H9 (cell line): ENCODE data around the gene IQGAP2. TPM values are rescaled to one million over a fixed set of nuclear protein-coding genes. Genes with fewer than 3 reads are reported as not detected.

Source experiments
- DNase-seq: peaks from one replicate; pipeline ENCODE4 v3.0.0-alpha.2; 2017
- H2AFZ ChIP-seq: one replicate; pipeline ENCODE4 v1.6.1; 2013; ENCODE audit warnings: mild to moderate bottlenecking, low read length, control low read depth, moderate library complexity
- H2AK5ac ChIP-seq: 2 replicates; pipeline ENCODE4 v1.6.1; 2013; ENCODE audit warnings: low read length, control low read depth, mixed read lengths; ENCODE audit not compliant: insufficient read length
- H2BK120ac ChIP-seq: one replicate; pipeline ENCODE4 v1.6.1; 2013; ENCODE audit warnings: low read depth, mild to moderate bottlenecking, low read length, control low read depth, inconsistent platforms; ENCODE audit not compliant: poor library complexity, severe bottlenecking
- H2BK12ac ChIP-seq: 2 replicates; pipeline ENCODE4 v1.6.1; 2013; ENCODE audit warnings: low read length, control low read depth, mixed read lengths, low read depth; ENCODE audit not compliant: insufficient read length
- H2BK15ac ChIP-seq: 2 replicates; pipeline ENCODE4 v1.6.1; 2013; ENCODE audit warnings: low read depth, low read length, control low read depth
- H2BK20ac ChIP-seq: one replicate; pipeline ENCODE4 v1.6.1; 2013; ENCODE audit warnings: low read depth, mild to moderate bottlenecking, low read length, control low read depth, inconsistent platforms; ENCODE audit not compliant: poor library complexity, severe bottlenecking
- H2BK5ac ChIP-seq: 2 replicates; pipeline ENCODE4 v1.6.1; 2013; ENCODE audit warnings: low read length, control low read depth, mixed read lengths; ENCODE audit not compliant: insufficient read length
- H3K14ac ChIP-seq: 2 replicates; pipeline ENCODE4 v1.6.1; 2013; ENCODE audit warnings: low read length, control low read depth; ENCODE audit not compliant: insufficient read depth
- H3K18ac ChIP-seq: 2 replicates; pipeline ENCODE4 v1.6.1; 2013; ENCODE audit warnings: low read depth, mild to moderate bottlenecking, mixed read lengths, low read length, control low read depth; ENCODE audit not compliant: insufficient read length
- H3K23ac ChIP-seq: 2 replicates; pipeline ENCODE4 v1.6.1; 2013; ENCODE audit warnings: low read length, control low read depth, mixed read lengths, low read depth; ENCODE audit not compliant: insufficient read length
- H3K23me2 ChIP-seq: 2 replicates; pipeline ENCODE4 v1.6.1; 2013; ENCODE audit warnings: low read depth, mild to moderate bottlenecking, mixed read lengths, low read length, control low read depth; ENCODE audit not compliant: insufficient read length, poor library complexity, severe bottlenecking
- H3K27ac ChIP-seq: 2 replicates; pipeline ENCODE4 v1.5.1; 2013; ENCODE audit warnings: low read length, control low read depth, mixed read lengths, low read depth; ENCODE audit not compliant: insufficient read length
- H3K27me3 ChIP-seq: 2 replicates; pipeline ENCODE4 v1.6.1; 2013; ENCODE audit warnings: low read length, control low read depth, inconsistent platforms; ENCODE audit not compliant: insufficient read depth
- H3K4ac ChIP-seq: 2 replicates; pipeline ENCODE4 v1.6.1; 2013; ENCODE audit warnings: low read depth, mild to moderate bottlenecking, control low read depth, inconsistent platforms, low read length, moderate library complexity
- H3K4me1 ChIP-seq: 2 replicates; pipeline ENCODE4 v1.6.1; 2013; ENCODE audit warnings: low read length, control low read depth, inconsistent platforms; ENCODE audit not compliant: insufficient read depth
- H3K4me2 ChIP-seq: 2 replicates; pipeline ENCODE4 v1.6.1; 2013; ENCODE audit warnings: low read length, control low read depth, mixed read lengths; ENCODE audit not compliant: insufficient read length, insufficient read depth
- H3K56ac ChIP-seq: 2 replicates; pipeline ENCODE4 v1.6.1; 2013; ENCODE audit warnings: low read depth, mild to moderate bottlenecking, mixed read lengths, low read length, control low read depth; ENCODE audit not compliant: insufficient read length
- H3K79me1 ChIP-seq: 2 replicates; pipeline ENCODE4 v1.6.1; 2013; ENCODE audit warnings: low read depth, mild to moderate bottlenecking, moderate library complexity, low read length, control low read depth, inconsistent platforms; ENCODE audit not compliant: insufficient read depth, poor library complexity, severe bottlenecking
- H3K79me2 ChIP-seq: 2 replicates; pipeline ENCODE4 v1.6.1; 2013; ENCODE audit warnings: low read length, control low read depth, inconsistent platforms; ENCODE audit not compliant: insufficient read depth
- H3K9ac ChIP-seq: 2 replicates; pipeline ENCODE4 v1.6.1; 2013; ENCODE audit warnings: low read length, control low read depth, mixed read lengths; ENCODE audit not compliant: insufficient read length; ENCODE audit errors: extremely low read depth
- H3K9me3 ChIP-seq: one replicate; pipeline ENCODE4 v1.6.1; 2013; ENCODE audit warnings: low read depth, low read length, inconsistent platforms; ENCODE audit not compliant: control insufficient read depth
- H3T11ph ChIP-seq: one replicate; pipeline ENCODE4 v1.6.1; 2013; ENCODE audit warnings: mild to moderate bottlenecking, low read length, control low read depth, inconsistent platforms
- H4K20me1 ChIP-seq: one replicate; pipeline ENCODE4 v1.6.1; 2013; ENCODE audit not compliant: control insufficient read depth, insufficient read length, insufficient read depth
- H4K5ac ChIP-seq: 2 replicates; pipeline ENCODE4 v1.6.1; 2013; ENCODE audit warnings: low read depth, mild to moderate bottlenecking, mixed read lengths, low read length, control low read depth; ENCODE audit not compliant: insufficient read length
- H4K8ac ChIP-seq: replicated peaks from 2 replicates; pipeline ENCODE4 v1.6.1; 2013; ENCODE audit warnings: low read length, control low read depth, mixed read lengths, low read depth; ENCODE audit not compliant: insufficient read length
- H4K91ac ChIP-seq: 2 replicates; pipeline ENCODE4 v1.6.1; 2013; ENCODE audit warnings: low read depth, mild to moderate bottlenecking, moderate library complexity, mixed read lengths, low read length, control low read depth; ENCODE audit not compliant: insufficient read length
- H3K27ac Mint-ChIP-seq, 3 experiments: 2 replicates in 2 of 3; 3 replicates in 1 of 3; pipeline ENCODE4 v1.8.0; 2020 to 2021; ENCODE audit warnings: mixed read lengths in 3 of 3, mild to moderate bottlenecking in 1 of 3, moderate library complexity in 1 of 3
- H3K27me3 Mint-ChIP-seq: 2 replicates; pipeline ENCODE4 v1.8.0; 2021; ENCODE audit warnings: low read depth, mild to moderate bottlenecking, moderate library complexity, mixed read lengths
- H3K36me3 Mint-ChIP-seq, 3 experiments: 2 replicates in 2 of 3; 3 replicates in 1 of 3; pipeline ENCODE4 v1.8.0; 2020 to 2021; ENCODE audit warnings: low read depth in 3 of 3, mixed read lengths in 3 of 3; ENCODE audit not compliant: insufficient read depth in 1 of 3
- H3K4me1 Mint-ChIP-seq, 2 experiments: 2 replicates each; pipeline ENCODE4 v1.8.0; 2020; ENCODE audit warnings: mixed read lengths in 2 of 2
- H3K4me3 Mint-ChIP-seq, 2 experiments: 2 replicates in 1 of 2; 3 replicates in 1 of 2; pipeline ENCODE4 v1.8.0; 2020 to 2021; ENCODE audit warnings: mild to moderate bottlenecking in 2 of 2, mixed read lengths in 2 of 2, moderate library complexity in 1 of 2
- H3K9me3 Mint-ChIP-seq, 2 experiments: 2 replicates in 1 of 2; 3 replicates in 1 of 2; pipeline ENCODE4 v1.8.0; 2020; ENCODE audit warnings: mild to moderate bottlenecking in 2 of 2, mixed read lengths in 2 of 2, moderate library complexity in 1 of 2
- WGBS: extraction: QIAGEN DNeasy Blood & Tissue Kit; methylation state at CpG from one replicate; pipeline ENCODE4 v1.1.7; 2013; ENCODE audit warnings: missing lambda C conversion rate, low lambda C conversion rate, mixed read lengths; ENCODE audit not compliant: insufficient read length; ENCODE audit errors: extremely low coverage; 5-methylcytosine and 5-hydroxymethylcytosine counted together
- total RNA-seq: library from RNA; stranded (reverse); gene quantifications from 2 replicates; pipeline ENCODE4 v1.2.1, GENCODE V29; 2021
- TF ChIP-seq, protein P1 (sequence below): fragments of 200-600 bp; sonication (generic); conservative IDR thresholded peaks from 3 replicates; pipeline ENCODE4 v1.8.0; 2021; ENCODE audit warnings: antibody characterized with exemption, mild to moderate bottlenecking

Gene IQGAP2
- total RNA-seq, 1 experiment from 2014 or later: 22.5 TPM

DNA sequence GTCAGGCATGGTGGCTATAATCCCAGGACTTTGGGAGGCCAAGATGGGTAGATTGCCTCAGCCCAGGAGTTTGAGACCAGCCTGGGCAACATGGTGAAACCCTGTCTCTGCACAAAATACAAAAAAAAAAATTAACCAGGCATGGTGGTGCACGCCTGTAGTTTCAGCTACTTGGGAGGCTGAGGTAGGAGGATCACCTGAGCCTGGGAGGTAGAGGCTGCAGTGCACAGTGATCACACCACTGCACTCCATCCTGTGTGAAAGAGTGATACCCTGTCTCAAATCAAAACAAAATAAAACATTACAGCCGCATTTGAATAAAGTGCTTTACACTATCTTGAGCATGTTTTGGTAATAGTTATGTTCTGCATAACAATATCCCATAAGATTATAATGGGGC, 74.0 kb downstream of the IQGAP2 start:
- H3K9me3 Mint-ChIP-seq: no peaks in the 10 kb centered on the region
- no peaks in the 10 kb centered on the region; the same call in 1 of the 2 replicates for H3K27me3 Mint-ChIP-seq
- H2BK20ac ChIP-seq: no peak overlapping the region
- H3K36me3 Mint-ChIP-seq: peaks cover 3 to 4% (median 4%) of the 10 kb centered on the region in 3 experiments; a peak in 4 of 7 replicates
- H3K4me1 Mint-ChIP-seq: peaks cover 44 to 52% of the 10 kb centered on the region in 2 experiments
- H4K5ac ChIP-seq: no peak overlapping the region
- H3K23me2 ChIP-seq: no peaks in the 10 kb centered on the region
- peaks cover 21% of the 10 kb centered on the region for H3K4me1 ChIP-seq
- no peaks in the 10 kb centered on the region for H3K79me1 ChIP-seq
- H4K20me1 ChIP-seq: no peaks in the 10 kb centered on the region
- no peak overlapping the region for H3K9ac ChIP-seq
- H3K18ac ChIP-seq: no peak overlapping the region
- no peak overlapping the region for H2AK5ac ChIP-seq
- no peak overlapping the region for H3K4ac ChIP-seq
- WGBS: no CpG with 5 or more reads among the region's 2 CpGs
- H2AFZ ChIP-seq: no peak overlapping the region
- no peak overlapping the region for H2BK15ac ChIP-seq
- no peak overlapping the region for H4K8ac ChIP-seq
- H3K27me3 ChIP-seq: no peaks in the 10 kb centered on the region
- H3K14ac ChIP-seq: no peak overlapping the region
- H3K23ac ChIP-seq: no peak overlapping the region
- DNase-seq: no peak
- TF ChIP-seq, protein P1, sequence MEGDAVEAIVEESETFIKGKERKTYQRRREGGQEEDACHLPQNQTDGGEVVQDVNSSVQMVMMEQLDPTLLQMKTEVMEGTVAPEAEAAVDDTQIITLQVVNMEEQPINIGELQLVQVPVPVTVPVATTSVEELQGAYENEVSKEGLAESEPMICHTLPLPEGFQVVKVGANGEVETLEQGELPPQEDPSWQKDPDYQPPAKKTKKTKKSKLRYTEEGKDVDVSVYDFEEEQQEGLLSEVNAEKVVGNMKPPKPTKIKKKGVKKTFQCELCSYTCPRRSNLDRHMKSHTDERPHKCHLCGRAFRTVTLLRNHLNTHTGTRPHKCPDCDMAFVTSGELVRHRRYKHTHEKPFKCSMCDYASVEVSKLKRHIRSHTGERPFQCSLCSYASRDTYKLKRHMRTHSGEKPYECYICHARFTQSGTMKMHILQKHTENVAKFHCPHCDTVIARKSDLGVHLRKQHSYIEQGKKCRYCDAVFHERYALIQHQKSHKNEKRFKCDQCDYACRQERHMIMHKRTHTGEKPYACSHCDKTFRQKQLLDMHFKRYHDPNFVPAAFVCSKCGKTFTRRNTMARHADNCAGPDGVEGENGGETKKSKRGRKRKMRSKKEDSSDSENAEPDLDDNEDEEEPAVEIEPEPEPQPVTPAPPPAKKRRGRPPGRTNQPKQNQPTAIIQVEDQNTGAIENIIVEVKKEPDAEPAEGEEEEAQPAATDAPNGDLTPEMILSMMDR: no peak
- no peaks in the 10 kb centered on the region; the same call in 1 of the 2 replicates for H3K79me2 ChIP-seq
- no peak overlapping the region for H2BK12ac ChIP-seq
- H3K4me3 Mint-ChIP-seq: no peak overlapping the region
- H3T11ph ChIP-seq: no peak overlapping the region
- no peak overlapping the region for H2BK5ac ChIP-seq
- H3K27ac Mint-ChIP-seq: no peak overlapping the region
- no peak overlapping the region for H3K4me2 ChIP-seq
- H3K9me3 ChIP-seq: no peaks in the 10 kb centered on the region
- H3K27ac ChIP-seq: no peak overlapping the region
- no peak overlapping the region for H2BK120ac ChIP-seq
- no peak overlapping the region for H3K56ac ChIP-seq
- H4K91ac ChIP-seq: no peak overlapping the region
